GM23338 (cell line): ENCODE measurements around the gene FSIP1.

Experiments used
- CREB1 ChIP-seq: fragments of 250-450 bp; sonication (Bioruptor Pico); IDR thresholded peaks from 2 replicates; pipeline ENCODE4 v1.5.0; 2020; ENCODE audit warnings: low read depth, mild to moderate bottlenecking, moderate library complexity
- EZH2 ChIP-seq: fragments of 200-600 bp; sonication (generic); IDR thresholded peaks from one replicate; pipeline ENCODE4 v1.8.0; 2017; ENCODE audit warnings: antibody characterized with exemption, mild to moderate bottlenecking, low read depth; ENCODE audit not compliant: unreplicated experiment
- EZH2phosphoT487 ChIP-seq: fragments of 200-600 bp; sonication (generic); IDR thresholded peaks from one replicate; pipeline ENCODE4 v1.8.1; 2018; ENCODE audit warnings: antibody characterized with exemption; ENCODE audit not compliant: unreplicated experiment
- JUNB ChIP-seq: IDR thresholded peaks from one replicate; pipeline ENCODE4 v1.6.1; 2016; ENCODE audit warnings: antibody characterized with exemption; ENCODE audit not compliant: unreplicated experiment
- POLR2AphosphoS5 ChIP-seq: IDR thresholded peaks from 2 replicates; pipeline ENCODE4 v1.6.1; 2016; ENCODE audit warnings: antibody characterized with exemption, low read depth
- ZNF114 ChIP-seq: fragments of 250-450 bp; sonication (Bioruptor Pico); IDR thresholded peaks from 2 replicates; pipeline ENCODE4 v1.5.0; 2020; ENCODE audit warnings: mild to moderate bottlenecking, moderate library complexity
- TF ChIP-seq, protein P1 (sequence below): IDR thresholded peaks from one replicate; pipeline ENCODE4 v1.6.1; 2018; ENCODE audit warnings: antibody characterized with exemption; ENCODE audit not compliant: unreplicated experiment
- TF ChIP-seq, protein P2 (sequence below), 2 experiments: fragments of 200-600 bp in 1 of 2; sonication (generic) in 1 of 2; conservative IDR thresholded peaks; 2 replicates each; pipeline versions ENCODE4 v1.5.1 to v1.6.1; 2016 to 2017; ENCODE audit warnings: antibody characterized with exemption in 2 of 2, low read depth in 2 of 2, mild to moderate bottlenecking in 2 of 2, moderate library complexity in 1 of 2
- TF ChIP-seq, protein P3 (sequence below): IDR thresholded peaks from 2 replicates; pipeline ENCODE4 v1.6.1; 2016; ENCODE audit warnings: antibody characterized with exemption

DNA sequence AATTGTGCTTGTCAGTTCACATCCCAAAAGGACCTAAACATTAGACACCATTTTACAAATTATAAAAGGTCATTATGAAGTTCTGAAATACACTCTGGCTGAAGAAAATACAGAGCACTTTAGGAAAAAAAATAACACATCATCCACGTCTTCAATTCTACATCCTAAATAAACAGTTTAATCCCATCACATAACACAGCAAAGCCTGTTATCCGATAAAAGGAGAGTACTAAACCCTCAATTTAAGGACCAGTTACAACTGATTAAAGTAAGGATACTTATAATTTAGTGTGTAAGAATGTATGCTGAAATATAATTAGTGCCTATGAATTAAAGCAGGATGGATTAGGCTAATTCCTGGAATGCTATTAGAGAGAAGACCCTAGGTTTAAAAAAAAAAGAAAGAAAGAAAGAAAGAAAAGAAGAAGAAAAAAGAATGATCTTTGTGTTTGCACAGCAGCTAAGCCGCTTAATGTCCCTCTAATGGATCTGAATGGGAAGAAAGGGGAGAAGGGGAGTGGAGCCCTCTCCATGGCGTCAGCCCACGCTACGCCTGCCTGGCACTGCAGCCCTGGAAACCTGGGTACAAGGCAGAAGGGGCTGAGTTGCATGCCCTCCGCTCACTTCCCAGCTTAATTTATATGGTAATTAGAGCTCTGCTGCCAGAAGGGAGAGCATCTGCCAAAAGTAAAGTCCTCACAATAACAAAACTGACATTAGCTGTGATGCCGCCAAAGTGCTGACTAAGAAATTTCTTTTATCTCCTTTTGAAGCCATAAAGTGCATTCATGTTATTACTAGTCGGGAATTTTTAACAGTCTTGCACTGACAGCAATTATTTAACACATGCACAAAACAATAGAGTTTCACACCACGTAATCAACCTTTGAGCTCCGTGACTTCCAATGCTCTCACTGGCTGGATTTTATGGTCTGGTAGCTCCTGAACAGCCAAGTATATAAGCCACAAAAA is 90.0 kb downstream of the FSIP1 start:
- TF ChIP-seq POLR2AphosphoS5 = no peak
- TF ChIP-seq, protein P1, sequence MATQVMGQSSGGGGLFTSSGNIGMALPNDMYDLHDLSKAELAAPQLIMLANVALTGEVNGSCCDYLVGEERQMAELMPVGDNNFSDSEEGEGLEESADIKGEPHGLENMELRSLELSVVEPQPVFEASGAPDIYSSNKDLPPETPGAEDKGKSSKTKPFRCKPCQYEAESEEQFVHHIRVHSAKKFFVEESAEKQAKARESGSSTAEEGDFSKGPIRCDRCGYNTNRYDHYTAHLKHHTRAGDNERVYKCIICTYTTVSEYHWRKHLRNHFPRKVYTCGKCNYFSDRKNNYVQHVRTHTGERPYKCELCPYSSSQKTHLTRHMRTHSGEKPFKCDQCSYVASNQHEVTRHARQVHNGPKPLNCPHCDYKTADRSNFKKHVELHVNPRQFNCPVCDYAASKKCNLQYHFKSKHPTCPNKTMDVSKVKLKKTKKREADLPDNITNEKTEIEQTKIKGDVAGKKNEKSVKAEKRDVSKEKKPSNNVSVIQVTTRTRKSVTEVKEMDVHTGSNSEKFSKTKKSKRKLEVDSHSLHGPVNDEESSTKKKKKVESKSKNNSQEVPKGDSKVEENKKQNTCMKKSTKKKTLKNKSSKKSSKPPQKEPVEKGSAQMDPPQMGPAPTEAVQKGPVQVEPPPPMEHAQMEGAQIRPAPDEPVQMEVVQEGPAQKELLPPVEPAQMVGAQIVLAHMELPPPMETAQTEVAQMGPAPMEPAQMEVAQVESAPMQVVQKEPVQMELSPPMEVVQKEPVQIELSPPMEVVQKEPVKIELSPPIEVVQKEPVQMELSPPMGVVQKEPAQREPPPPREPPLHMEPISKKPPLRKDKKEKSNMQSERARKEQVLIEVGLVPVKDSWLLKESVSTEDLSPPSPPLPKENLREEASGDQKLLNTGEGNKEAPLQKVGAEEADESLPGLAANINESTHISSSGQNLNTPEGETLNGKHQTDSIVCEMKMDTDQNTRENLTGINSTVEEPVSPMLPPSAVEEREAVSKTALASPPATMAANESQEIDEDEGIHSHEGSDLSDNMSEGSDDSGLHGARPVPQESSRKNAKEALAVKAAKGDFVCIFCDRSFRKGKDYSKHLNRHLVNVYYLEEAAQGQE = no peak
- TF ChIP-seq, protein P2, sequence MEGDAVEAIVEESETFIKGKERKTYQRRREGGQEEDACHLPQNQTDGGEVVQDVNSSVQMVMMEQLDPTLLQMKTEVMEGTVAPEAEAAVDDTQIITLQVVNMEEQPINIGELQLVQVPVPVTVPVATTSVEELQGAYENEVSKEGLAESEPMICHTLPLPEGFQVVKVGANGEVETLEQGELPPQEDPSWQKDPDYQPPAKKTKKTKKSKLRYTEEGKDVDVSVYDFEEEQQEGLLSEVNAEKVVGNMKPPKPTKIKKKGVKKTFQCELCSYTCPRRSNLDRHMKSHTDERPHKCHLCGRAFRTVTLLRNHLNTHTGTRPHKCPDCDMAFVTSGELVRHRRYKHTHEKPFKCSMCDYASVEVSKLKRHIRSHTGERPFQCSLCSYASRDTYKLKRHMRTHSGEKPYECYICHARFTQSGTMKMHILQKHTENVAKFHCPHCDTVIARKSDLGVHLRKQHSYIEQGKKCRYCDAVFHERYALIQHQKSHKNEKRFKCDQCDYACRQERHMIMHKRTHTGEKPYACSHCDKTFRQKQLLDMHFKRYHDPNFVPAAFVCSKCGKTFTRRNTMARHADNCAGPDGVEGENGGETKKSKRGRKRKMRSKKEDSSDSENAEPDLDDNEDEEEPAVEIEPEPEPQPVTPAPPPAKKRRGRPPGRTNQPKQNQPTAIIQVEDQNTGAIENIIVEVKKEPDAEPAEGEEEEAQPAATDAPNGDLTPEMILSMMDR (conservative IDR thresholded peaks at IDR 0.05; ENCODE audit: low read depth in 2 of 2) = no peak
- no peak for TF ChIP-seq EZH2
- no peak for TF ChIP-seq EZH2phosphoT487
- TF ChIP-seq, protein P3, sequence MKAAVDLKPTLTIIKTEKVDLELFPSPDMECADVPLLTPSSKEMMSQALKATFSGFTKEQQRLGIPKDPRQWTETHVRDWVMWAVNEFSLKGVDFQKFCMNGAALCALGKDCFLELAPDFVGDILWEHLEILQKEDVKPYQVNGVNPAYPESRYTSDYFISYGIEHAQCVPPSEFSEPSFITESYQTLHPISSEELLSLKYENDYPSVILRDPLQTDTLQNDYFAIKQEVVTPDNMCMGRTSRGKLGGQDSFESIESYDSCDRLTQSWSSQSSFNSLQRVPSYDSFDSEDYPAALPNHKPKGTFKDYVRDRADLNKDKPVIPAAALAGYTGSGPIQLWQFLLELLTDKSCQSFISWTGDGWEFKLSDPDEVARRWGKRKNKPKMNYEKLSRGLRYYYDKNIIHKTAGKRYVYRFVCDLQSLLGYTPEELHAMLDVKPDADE = no peak
- no peak for TF ChIP-seq CREB1 (CRISPR knock-in tag)
- TF ChIP-seq ZNF114 (CRISPR knock-in tag) = no peak
- TF ChIP-seq JUNB = no peak
